GOT3 (cell line): ENCODE measurements around the gene CFAP410.

ENCODE experiments used
- DNase-seq: peaks from one replicate; lab custom pipeline; 2025; ENCODE audit warnings: mixed read lengths; lab: John Stamatoyannopoulos, UW

The CFAP410 gene

GRCh38 chr21:44330698-44331097, 8.5 kb downstream of the CFAP410 start:
- DNase-seq, result no peak

- no peak for DNase-seq
These were observed 9.1 kb downstream of the CFAP410 start for GRCh38 chr21:44329971-44330681.

- DNase-seq, result no peak
These were observed 9.9 kb downstream of the CFAP410 start for GRCh38 chr21:44329086-44329889.

- no peak for DNase-seq
These were observed 10.8 kb downstream of the CFAP410 start for GRCh38 chr21:44328242-44328895.

GRCh38 chr21:44327603-44327974, 11.6 kb downstream of the CFAP410 start:
- no peak for DNase-seq

- DNase-seq, result no peak
These were observed 12.2 kb downstream of the CFAP410 start for GRCh38 chr21:44326716-44327602.

- DNase-seq, result no peak
These were observed 12.9 kb downstream of the CFAP410 start for GRCh38 chr21:44326272-44326647.

- DNase-seq, result no peak
These were observed 13.6 kb downstream of the CFAP410 start for GRCh38 chr21:44325386-44326271.

- DNase-seq, result no peak
These were observed 14.4 kb downstream of the CFAP410 start for GRCh38 chr21:44324854-44325107.

- DNase-seq, result no peak
These were observed 14.9 kb downstream of the CFAP410 start for GRCh38 chr21:44324106-44324853.

- DNase-seq, result no peak
These were observed 15.6 kb downstream of the CFAP410 start for GRCh38 chr21:44323591-44323990.

GRCh38 chr21:44322621-44323325, 16.4 kb downstream of the CFAP410 start:
- DNase-seq, result no peak

- no peak for DNase-seq
These were observed 17.2 kb downstream of the CFAP410 start for GRCh38 chr21:44321846-44322450.

- DNase-seq, result no peak
These were observed 18.3 kb downstream of the CFAP410 start for GRCh38 chr21:44320847-44321246.

- no peak for DNase-seq
These were observed 19.7 kb downstream of the CFAP410 start for GRCh38 chr21:44319407-44320065.

- DNase-seq, result no peak
These were observed 20.5 kb downstream of the CFAP410 start for GRCh38 chr21:44318489-44319285.

- no peak for DNase-seq
These were observed 21.3 kb downstream of the CFAP410 start for GRCh38 chr21:44317871-44318270.

GRCh38 chr21:44317241-44317782, 21.9 kb downstream of the CFAP410 start:
- DNase-seq, result no peak
